Panc1 (cell line): ENCODE data around the gene OR2H1.

Experiments
- POLR2AphosphoS5 ChIP-seq: IDR thresholded peaks from 2 replicates; pipeline ENCODE4 v1.6.1; 2012; ENCODE audit warnings: mild to moderate bottlenecking, low read depth, low read length, moderate library complexity
- TCF7L2 ChIP-seq: IDR thresholded peaks from 2 replicates; pipeline ENCODE4 v1.6.1; 2011; ENCODE audit warnings: mild to moderate bottlenecking, low read depth, low read length, inconsistent platforms
- TF ChIP-seq, protein P1 (sequence below): fragments of 450-650 bp; IDR thresholded peaks from 2 replicates; pipeline ENCODE4 v1.5.1; 2017; ENCODE audit warnings: mild to moderate bottlenecking

DNA sequence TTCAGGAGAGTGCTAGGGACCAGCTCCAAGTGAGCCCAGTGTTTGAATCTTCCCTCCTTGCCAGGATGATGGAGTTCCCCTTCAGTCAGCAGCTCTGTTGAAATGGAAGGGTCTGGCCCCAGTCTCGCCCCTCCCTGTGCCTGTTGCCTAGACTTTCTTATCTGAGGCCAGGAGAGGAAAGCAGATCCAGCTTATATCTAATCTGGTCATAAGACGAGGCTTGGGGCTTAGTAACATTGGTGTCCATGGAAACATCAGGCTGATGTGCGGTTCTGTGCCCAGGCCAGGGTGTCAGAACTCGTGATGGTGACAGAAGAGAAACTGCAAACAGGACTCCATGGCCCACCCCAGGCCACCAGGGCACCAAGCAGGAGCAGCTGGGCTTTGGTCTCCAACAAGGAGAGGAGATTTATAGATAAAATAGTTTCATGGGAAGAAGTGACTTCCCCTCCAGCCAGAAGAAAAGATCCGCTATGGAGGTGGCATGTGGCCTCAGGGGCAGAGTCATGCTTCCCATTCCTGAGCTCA, 21.0 kb downstream of the OR2H1 start:
- TF ChIP-seq, protein P1, sequence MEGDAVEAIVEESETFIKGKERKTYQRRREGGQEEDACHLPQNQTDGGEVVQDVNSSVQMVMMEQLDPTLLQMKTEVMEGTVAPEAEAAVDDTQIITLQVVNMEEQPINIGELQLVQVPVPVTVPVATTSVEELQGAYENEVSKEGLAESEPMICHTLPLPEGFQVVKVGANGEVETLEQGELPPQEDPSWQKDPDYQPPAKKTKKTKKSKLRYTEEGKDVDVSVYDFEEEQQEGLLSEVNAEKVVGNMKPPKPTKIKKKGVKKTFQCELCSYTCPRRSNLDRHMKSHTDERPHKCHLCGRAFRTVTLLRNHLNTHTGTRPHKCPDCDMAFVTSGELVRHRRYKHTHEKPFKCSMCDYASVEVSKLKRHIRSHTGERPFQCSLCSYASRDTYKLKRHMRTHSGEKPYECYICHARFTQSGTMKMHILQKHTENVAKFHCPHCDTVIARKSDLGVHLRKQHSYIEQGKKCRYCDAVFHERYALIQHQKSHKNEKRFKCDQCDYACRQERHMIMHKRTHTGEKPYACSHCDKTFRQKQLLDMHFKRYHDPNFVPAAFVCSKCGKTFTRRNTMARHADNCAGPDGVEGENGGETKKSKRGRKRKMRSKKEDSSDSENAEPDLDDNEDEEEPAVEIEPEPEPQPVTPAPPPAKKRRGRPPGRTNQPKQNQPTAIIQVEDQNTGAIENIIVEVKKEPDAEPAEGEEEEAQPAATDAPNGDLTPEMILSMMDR: no peak
- TF ChIP-seq POLR2AphosphoS5 (no peak), TCF7L2 (no peak)
